H9 (cell line): ENCODE data around the gene RELA. TPM values are rescaled to one million over a fixed set of nuclear protein-coding genes. Genes with fewer than 3 reads are reported as not detected.
A peak's percentile ranks its signal among the peaks of the same experiment; 100 is the strongest.

Experiments
- DNase-seq: peaks from one replicate; pipeline ENCODE4 v3.0.0-alpha.2; 2017
- H2AFZ ChIP-seq: one replicate; pipeline ENCODE4 v1.6.1; 2013; ENCODE audit warnings: mild to moderate bottlenecking, low read length, control low read depth, moderate library complexity
- H2AK5ac ChIP-seq: 2 replicates; pipeline ENCODE4 v1.6.1; 2013; ENCODE audit warnings: low read length, control low read depth, mixed read lengths; ENCODE audit not compliant: insufficient read length
- H2BK120ac ChIP-seq: one replicate; pipeline ENCODE4 v1.6.1; 2013; ENCODE audit warnings: low read depth, mild to moderate bottlenecking, low read length, control low read depth, inconsistent platforms; ENCODE audit not compliant: poor library complexity, severe bottlenecking
- H2BK12ac ChIP-seq: 2 replicates; pipeline ENCODE4 v1.6.1; 2013; ENCODE audit warnings: low read length, control low read depth, mixed read lengths, low read depth; ENCODE audit not compliant: insufficient read length
- H2BK15ac ChIP-seq: 2 replicates; pipeline ENCODE4 v1.6.1; 2013; ENCODE audit warnings: low read depth, low read length, control low read depth
- H2BK20ac ChIP-seq: one replicate; pipeline ENCODE4 v1.6.1; 2013; ENCODE audit warnings: low read depth, mild to moderate bottlenecking, low read length, control low read depth, inconsistent platforms; ENCODE audit not compliant: poor library complexity, severe bottlenecking
- H2BK5ac ChIP-seq: 2 replicates; pipeline ENCODE4 v1.6.1; 2013; ENCODE audit warnings: low read length, control low read depth, mixed read lengths; ENCODE audit not compliant: insufficient read length
- H3K14ac ChIP-seq: 2 replicates; pipeline ENCODE4 v1.6.1; 2013; ENCODE audit warnings: low read length, control low read depth; ENCODE audit not compliant: insufficient read depth
- H3K18ac ChIP-seq: 2 replicates; pipeline ENCODE4 v1.6.1; 2013; ENCODE audit warnings: low read depth, mild to moderate bottlenecking, mixed read lengths, low read length, control low read depth; ENCODE audit not compliant: insufficient read length
- H3K23ac ChIP-seq: 2 replicates; pipeline ENCODE4 v1.6.1; 2013; ENCODE audit warnings: low read length, control low read depth, mixed read lengths, low read depth; ENCODE audit not compliant: insufficient read length
- H3K23me2 ChIP-seq: 2 replicates; pipeline ENCODE4 v1.6.1; 2013; ENCODE audit warnings: low read depth, mild to moderate bottlenecking, mixed read lengths, low read length, control low read depth; ENCODE audit not compliant: insufficient read length, poor library complexity, severe bottlenecking
- H3K27ac ChIP-seq: 2 replicates; pipeline ENCODE4 v1.5.1; 2013; ENCODE audit warnings: low read length, control low read depth, mixed read lengths, low read depth; ENCODE audit not compliant: insufficient read length
- H3K27me3 ChIP-seq: 2 replicates; pipeline ENCODE4 v1.6.1; 2013; ENCODE audit warnings: low read length, control low read depth, inconsistent platforms; ENCODE audit not compliant: insufficient read depth
- H3K4ac ChIP-seq: 2 replicates; pipeline ENCODE4 v1.6.1; 2013; ENCODE audit warnings: low read depth, mild to moderate bottlenecking, control low read depth, inconsistent platforms, low read length, moderate library complexity
- H3K4me1 ChIP-seq: 2 replicates; pipeline ENCODE4 v1.6.1; 2013; ENCODE audit warnings: low read length, control low read depth, inconsistent platforms; ENCODE audit not compliant: insufficient read depth
- H3K4me2 ChIP-seq: 2 replicates; pipeline ENCODE4 v1.6.1; 2013; ENCODE audit warnings: low read length, control low read depth, mixed read lengths; ENCODE audit not compliant: insufficient read length, insufficient read depth
- H3K56ac ChIP-seq: 2 replicates; pipeline ENCODE4 v1.6.1; 2013; ENCODE audit warnings: low read depth, mild to moderate bottlenecking, mixed read lengths, low read length, control low read depth; ENCODE audit not compliant: insufficient read length
- H3K79me1 ChIP-seq: 2 replicates; pipeline ENCODE4 v1.6.1; 2013; ENCODE audit warnings: low read depth, mild to moderate bottlenecking, moderate library complexity, low read length, control low read depth, inconsistent platforms; ENCODE audit not compliant: insufficient read depth, poor library complexity, severe bottlenecking
- H3K79me2 ChIP-seq: 2 replicates; pipeline ENCODE4 v1.6.1; 2013; ENCODE audit warnings: low read length, control low read depth, inconsistent platforms; ENCODE audit not compliant: insufficient read depth
- H3K9ac ChIP-seq: 2 replicates; pipeline ENCODE4 v1.6.1; 2013; ENCODE audit warnings: low read length, control low read depth, mixed read lengths; ENCODE audit not compliant: insufficient read length; ENCODE audit errors: extremely low read depth
- H3K9me3 ChIP-seq: one replicate; pipeline ENCODE4 v1.6.1; 2013; ENCODE audit warnings: low read depth, low read length, inconsistent platforms; ENCODE audit not compliant: control insufficient read depth
- H3T11ph ChIP-seq: one replicate; pipeline ENCODE4 v1.6.1; 2013; ENCODE audit warnings: mild to moderate bottlenecking, low read length, control low read depth, inconsistent platforms
- H4K20me1 ChIP-seq: one replicate; pipeline ENCODE4 v1.6.1; 2013; ENCODE audit not compliant: control insufficient read depth, insufficient read length, insufficient read depth
- H4K5ac ChIP-seq: 2 replicates; pipeline ENCODE4 v1.6.1; 2013; ENCODE audit warnings: low read depth, mild to moderate bottlenecking, mixed read lengths, low read length, control low read depth; ENCODE audit not compliant: insufficient read length
- H4K8ac ChIP-seq: replicated peaks from 2 replicates; pipeline ENCODE4 v1.6.1; 2013; ENCODE audit warnings: low read length, control low read depth, mixed read lengths, low read depth; ENCODE audit not compliant: insufficient read length
- H4K91ac ChIP-seq: 2 replicates; pipeline ENCODE4 v1.6.1; 2013; ENCODE audit warnings: low read depth, mild to moderate bottlenecking, moderate library complexity, mixed read lengths, low read length, control low read depth; ENCODE audit not compliant: insufficient read length
- H3K27ac Mint-ChIP-seq, 3 experiments: 2 replicates in 2 of 3; 3 replicates in 1 of 3; pipeline ENCODE4 v1.8.0; 2020 to 2021; ENCODE audit warnings: mixed read lengths in 3 of 3, mild to moderate bottlenecking in 1 of 3, moderate library complexity in 1 of 3
- H3K27me3 Mint-ChIP-seq: 2 replicates; pipeline ENCODE4 v1.8.0; 2021; ENCODE audit warnings: low read depth, mild to moderate bottlenecking, moderate library complexity, mixed read lengths
- H3K36me3 Mint-ChIP-seq, 3 experiments: 2 replicates in 2 of 3; 3 replicates in 1 of 3; pipeline ENCODE4 v1.8.0; 2020 to 2021; ENCODE audit warnings: low read depth in 3 of 3, mixed read lengths in 3 of 3; ENCODE audit not compliant: insufficient read depth in 1 of 3
- H3K4me1 Mint-ChIP-seq, 2 experiments: 2 replicates each; pipeline ENCODE4 v1.8.0; 2020; ENCODE audit warnings: mixed read lengths in 2 of 2
- H3K4me3 Mint-ChIP-seq, 2 experiments: 2 replicates in 1 of 2; 3 replicates in 1 of 2; pipeline ENCODE4 v1.8.0; 2020 to 2021; ENCODE audit warnings: mild to moderate bottlenecking in 2 of 2, mixed read lengths in 2 of 2, moderate library complexity in 1 of 2
- H3K9me3 Mint-ChIP-seq, 2 experiments: 2 replicates in 1 of 2; 3 replicates in 1 of 2; pipeline ENCODE4 v1.8.0; 2020; ENCODE audit warnings: mild to moderate bottlenecking in 2 of 2, mixed read lengths in 2 of 2, moderate library complexity in 1 of 2
- WGBS: extraction: QIAGEN DNeasy Blood & Tissue Kit; methylation state at CpG from one replicate; pipeline ENCODE4 v1.1.7; 2013; ENCODE audit warnings: missing lambda C conversion rate, low lambda C conversion rate, mixed read lengths; ENCODE audit not compliant: insufficient read length; ENCODE audit errors: extremely low coverage; 5-methylcytosine and 5-hydroxymethylcytosine counted together
- total RNA-seq: library from RNA; stranded (reverse); gene quantifications from 2 replicates; pipeline ENCODE4 v1.2.1, GENCODE V29; 2021
- TF ChIP-seq, protein P1 (sequence below): fragments of 200-600 bp; sonication (generic); conservative IDR thresholded peaks from 3 replicates; pipeline ENCODE4 v1.8.0; 2021; ENCODE audit warnings: antibody characterized with exemption, mild to moderate bottlenecking

RELA gene
- total RNA-seq, 1 experiment from 2014 or later, result 48.8 TPM

DNA sequence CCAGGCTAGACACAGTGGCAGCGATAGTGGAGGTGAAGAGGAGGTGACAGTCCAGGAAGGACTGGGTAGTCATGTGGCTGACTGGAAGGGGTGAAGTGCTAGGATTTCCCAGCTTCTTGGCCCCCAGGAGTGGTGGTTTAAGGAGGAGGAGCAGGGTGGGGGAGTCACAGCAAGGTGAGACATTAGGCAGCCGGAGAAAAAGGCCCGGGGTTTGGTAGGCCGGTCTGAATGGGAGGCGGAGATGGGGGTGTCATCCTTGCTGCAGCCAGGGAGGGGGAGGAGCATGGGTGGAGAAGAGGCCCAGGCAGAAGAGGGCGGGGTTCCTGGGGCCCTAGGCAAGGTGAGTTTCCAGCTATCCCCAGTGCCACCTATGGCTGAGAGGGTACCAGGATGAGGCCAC is 18.7 kb downstream of the RELA start:
- no peaks in the 10 kb centered on the region for H3K79me1 ChIP-seq
- H3K9me3 Mint-ChIP-seq, result no peaks in the 10 kb centered on the region; a peak in 1 of 5 replicates
- peaks cover 2% of the 10 kb centered on the region; the same call in 1 of the 2 replicates for H3K27me3 Mint-ChIP-seq
- no peak overlapping the region for H3K27ac ChIP-seq
- peaks cover 5% of the 10 kb centered on the region; the same call in 1 of the 2 replicates for H3K4me1 ChIP-seq
- no peaks in the 10 kb centered on the region for H3K9me3 ChIP-seq
- no peak overlapping the region for H3K18ac ChIP-seq
- no CpG with 5 or more reads among the region's 6 CpGs for WGBS
- H2BK12ac ChIP-seq, result no peak overlapping the region
- TF ChIP-seq, protein P1, sequence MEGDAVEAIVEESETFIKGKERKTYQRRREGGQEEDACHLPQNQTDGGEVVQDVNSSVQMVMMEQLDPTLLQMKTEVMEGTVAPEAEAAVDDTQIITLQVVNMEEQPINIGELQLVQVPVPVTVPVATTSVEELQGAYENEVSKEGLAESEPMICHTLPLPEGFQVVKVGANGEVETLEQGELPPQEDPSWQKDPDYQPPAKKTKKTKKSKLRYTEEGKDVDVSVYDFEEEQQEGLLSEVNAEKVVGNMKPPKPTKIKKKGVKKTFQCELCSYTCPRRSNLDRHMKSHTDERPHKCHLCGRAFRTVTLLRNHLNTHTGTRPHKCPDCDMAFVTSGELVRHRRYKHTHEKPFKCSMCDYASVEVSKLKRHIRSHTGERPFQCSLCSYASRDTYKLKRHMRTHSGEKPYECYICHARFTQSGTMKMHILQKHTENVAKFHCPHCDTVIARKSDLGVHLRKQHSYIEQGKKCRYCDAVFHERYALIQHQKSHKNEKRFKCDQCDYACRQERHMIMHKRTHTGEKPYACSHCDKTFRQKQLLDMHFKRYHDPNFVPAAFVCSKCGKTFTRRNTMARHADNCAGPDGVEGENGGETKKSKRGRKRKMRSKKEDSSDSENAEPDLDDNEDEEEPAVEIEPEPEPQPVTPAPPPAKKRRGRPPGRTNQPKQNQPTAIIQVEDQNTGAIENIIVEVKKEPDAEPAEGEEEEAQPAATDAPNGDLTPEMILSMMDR, result no peak
- no peak overlapping the region for H3K14ac ChIP-seq
- H2BK15ac ChIP-seq, result no peak overlapping the region
- H3K4me3 Mint-ChIP-seq, result peak overlapping the region in 1 of 2 experiments; percentile 72; a peak in 3 of 5 replicates
- H3K27ac Mint-ChIP-seq, result peak overlapping the region in 2 of 3 experiments; percentile 16 to 85; a peak in 3 of 7 replicates
- H3K56ac ChIP-seq, result no peak overlapping the region
- peaks cover 5% of the 10 kb centered on the region for H4K20me1 ChIP-seq
- peaks cover 11% of the 10 kb centered on the region for H3K23me2 ChIP-seq
- peaks cover 0 to 6% (median 5%) of the 10 kb centered on the region in 3 experiments; a peak in 6 of 7 replicates for H3K36me3 Mint-ChIP-seq
- no peak overlapping the region for H3K9ac ChIP-seq
- H4K8ac ChIP-seq, result no peak overlapping the region
- no peak overlapping the region for H4K5ac ChIP-seq
- no peak overlapping the region for H2BK5ac ChIP-seq
- H2BK20ac ChIP-seq, result no peak overlapping the region
- no peaks in the 10 kb centered on the region for H3K79me2 ChIP-seq
- no peak overlapping the region for H2BK120ac ChIP-seq
- no peak overlapping the region for H3K23ac ChIP-seq
- H4K91ac ChIP-seq, result no peak overlapping the region
- no peaks in the 10 kb centered on the region for H3K27me3 ChIP-seq
- peak; percentile 79 for DNase-seq
- no peak overlapping the region for H2AK5ac ChIP-seq
- peaks cover 17 to 26% of the 10 kb centered on the region in 2 experiments for H3K4me1 Mint-ChIP-seq
- no peak overlapping the region for H3T11ph ChIP-seq
- H2AFZ ChIP-seq, result no peak overlapping the region
- no peak overlapping the region for H3K4ac ChIP-seq
- peak overlapping the region; percentile 18 for H3K4me2 ChIP-seq
